Measurements from ENCODE around the gene MGAT4A.

GRCh38 chr2:98710734-98711133, 20.2 kb downstream of the MGAT4A start:
- TF ChIP-seq CTCF (conservative IDR thresholded peaks at IDR 0.05; ENCODE audit: low read length) (no peak), EZH2phosphoT487 (IDR thresholded peaks at IDR 0.05; ENCODE audit: borderline replicate concordance, low read depth, low read length) (no peak)

All from OCI-LY7 (cell line).